ENCODE data around the gene NXNL1. TPM values are rescaled to one million over a fixed set of nuclear protein-coding genes. Genes with fewer than 3 reads are reported as not detected.

The NXNL1 gene
- total and polyA plus RNA-seq, 2 of the 13 experiments (the other 11 are each of a cell fraction or from before 2014, with no cell fraction given), result not detected

- TF ChIP-seq ZFP91 (CRISPR knock-in tag; IDR thresholded peaks at IDR 0.05; ENCODE audit: borderline replicate concordance), result peak; percentile 68; the same call in 1 of the 2 replicates
- TF ChIP-seq FOXK1 (CRISPR knock-in tag; IDR thresholded peaks at IDR 0.05; ENCODE audit: borderline replicate concordance, low read depth), result peak; percentile 68; the same call in 1 of the 2 replicates
- no peak for TF ChIP-seq ZNF605 (CRISPR knock-in tag; IDR thresholded peaks at IDR 0.05)
- TF ChIP-seq PTBP1 (IDR thresholded peaks at IDR 0.05; ENCODE audit: low read depth, low read length, poor library complexity, severe bottlenecking), result no peak
- TF ChIP-seq ZNF142 (CRISPR knock-in tag; IDR thresholded peaks at IDR 0.05), result no peak; the same call in none of the 2 replicates
- no peak for TF ChIP-seq ZNF709 (CRISPR knock-in tag; IDR thresholded peaks at IDR 0.05)
- peak; percentile 53; the same call in 1 of the 2 replicates for TF ChIP-seq ZNF256 (CRISPR knock-in tag; conservative IDR thresholded peaks at IDR 0.05)
- TF ChIP-seq ZNF558 (CRISPR knock-in tag; IDR thresholded peaks at IDR 0.05; ENCODE audit: borderline replicate concordance), result no peak
- TF ChIP-seq POLR2AphosphoS2 (IDR thresholded peaks at IDR 0.05; ENCODE audit: low read depth, low read length), result no peak
- TF ChIP-seq ZMYM3 (CRISPR knock-in tag; IDR thresholded peaks at IDR 0.05), result peak; percentile 69
- peak; percentile 73; the same call in 1 of the 2 replicates for TF ChIP-seq ADNP (CRISPR knock-in tag; IDR thresholded peaks at IDR 0.05)
- no peak for TF ChIP-seq ZNF646 (CRISPR knock-in tag; IDR thresholded peaks at IDR 0.05)
- no peak; the same call in 1 of the 2 replicates for TF ChIP-seq SNAPC2 (CRISPR knock-in tag; IDR thresholded peaks at IDR 0.05)
- no peak for TF ChIP-seq ZNF383 (CRISPR knock-in tag; IDR thresholded peaks at IDR 0.05; ENCODE audit: borderline replicate concordance)
Observed at GRCh38 chr19:17419621-17420474, 40.9 kb downstream of the NXNL1 start, which contains the start of gene MVB12A (continued).

Measured in HepG2 (cell line).